Kidney (tissue), 14 donors: ENCODE measurements around the gene MTMR10. TPM values are rescaled to one million over a fixed set of nuclear protein-coding genes. Genes with fewer than 3 reads are reported as not detected.

Source experiments
- DNase-seq, 5 donors: peaks; one replicate each; pipeline ENCODE4 v3.0.0-alpha.2; 2013 to 2020
- FAIRE-seq: peaks from 2 replicates; lab custom pipeline; 2012; peaks lifted over from hg19 to GRCh38; lab: Jason Lieb, UNC
- H3K27ac ChIP-seq, 2 donors: one replicate each; pipeline ENCODE4 v1.7.0; 2013; ENCODE audit warnings: low read depth in 2 of 2, low read length in 2 of 2, inconsistent platforms in 1 of 2
- H3K27me3 ChIP-seq: one replicate; pipeline ENCODE4 v1.7.1; 2013; ENCODE audit warnings: low read length, inconsistent platforms; ENCODE audit not compliant: control insufficient read depth, insufficient read depth
- H3K36me3 ChIP-seq, 3 donors: one replicate each; pipeline versions ENCODE4 v1.7.0 to v1.7.1; 2013; ENCODE audit warnings: low read length in 3 of 3, control low read depth in 1 of 3, inconsistent platforms in 1 of 3; ENCODE audit not compliant: insufficient read depth in 3 of 3, control insufficient read depth in 2 of 3
- H3K4me1 ChIP-seq, 3 donors: one replicate each; pipeline versions ENCODE4 v1.7.0 to v1.7.1; 2013; ENCODE audit warnings: low read length in 3 of 3, inconsistent platforms in 1 of 3, low read depth in 1 of 3; ENCODE audit not compliant: control insufficient read depth in 2 of 3, insufficient read depth in 2 of 3
- H3K4me3 ChIP-seq, 3 donors: one replicate each; pipeline versions ENCODE4 v1.7.0 to v1.8.1; 2013; ENCODE audit warnings: low read length in 3 of 3, control low read depth in 1 of 3, inconsistent platforms in 1 of 3
- H3K9ac ChIP-seq, 3 donors: one replicate each; pipeline versions ENCODE4 v1.7.0 to v1.7.1; 2013; ENCODE audit warnings: low read length in 3 of 3, control low read depth in 1 of 3, inconsistent platforms in 1 of 3
- H3K9me3 ChIP-seq, 3 donors: one replicate each; pipeline versions ENCODE4 v1.7.0 to v1.7.1; 2013; ENCODE audit warnings: low read length in 3 of 3, control low read depth in 1 of 3, inconsistent platforms in 1 of 3; ENCODE audit not compliant: control insufficient read depth in 2 of 3, insufficient read depth in 1 of 3
- intact Hi-C: fragments of 100-400 bp; cut with DNase I; formaldehyde crosslinking; loops from one replicate; pipeline ENCODE4 v1.11.1; 2022
- polyA plus RNA-seq: library from polyadenylated mRNA; stranded (reverse); fragments of 350-450 nt; fragmentation: Illumina TruSeq; extraction: RNeasy Lipid Tissue Mini Kit (QIAGEN cat#74804); gene quantifications from one replicate; pipeline ENCODE4 v1.2.3, GENCODE V29; 2014; ENCODE audit warnings: low read depth, low replicate concordance; ENCODE audit not compliant: insufficient read depth
- total RNA-seq: library from RNA; stranded (reverse); fragmentation: NEBNext Ultra II Directional; extraction: Animal tissue kit (Norgen Biotek cat#: 25700); gene quantifications from one replicate; pipeline ENCODE4 v1.2.1, GENCODE V29; 2021
- TF ChIP-seq, protein P1 (sequence below): IDR thresholded peaks from 3 replicates; pipeline ENCODE4 v1.5.1; 2012; ENCODE audit warnings: mild to moderate bottlenecking, moderate library complexity, borderline replicate concordance; ENCODE audit not compliant: insufficient read depth; ENCODE audit errors: extremely low read depth
- donor health status: control.
- donor health status: control.
- donor health status: control.
- donor health status: control.
- donor health status: control.
- donor health status: DM: yes; HTN: yes; CAD: no.
- donor health status: Normal renal cell carcinoma (clear cell type).

Gene MTMR10
- total and polyA plus RNA-seq, 2 donors from 2014 or later: 26.2 to 70.4 TPM

DNA sequence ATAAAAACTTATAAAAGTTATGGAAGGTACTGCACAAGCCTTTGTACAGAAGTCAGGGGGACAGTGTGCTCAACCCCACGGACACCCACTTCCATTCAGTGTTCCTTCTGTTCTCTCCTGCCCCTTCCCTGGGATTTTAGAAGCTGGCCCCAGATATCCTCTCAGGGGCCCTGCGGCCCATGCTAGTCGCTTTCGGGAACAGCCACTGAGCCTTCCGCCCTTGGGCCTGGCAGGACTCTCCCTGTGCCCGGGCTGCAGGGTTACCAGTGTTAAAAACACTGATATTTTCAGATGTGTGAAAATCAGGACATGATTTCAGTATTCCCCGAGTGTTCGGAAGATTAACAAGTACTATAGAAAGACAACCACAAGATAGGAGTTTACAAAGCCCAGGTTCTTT lies 65.3 kb downstream of the MTMR10 start:
- intact Hi-C loops: no loop called here
- Histone ChIP-seq H3K9ac (no peak overlapping the region), H3K4me3 (no peak overlapping the region), H3K36me3 (peaks cover 10 to 54% (median 18%) of the 10 kb centered on the region in 3 donors), H3K27me3 (no peaks in the 10 kb centered on the region), H3K4me1 (peaks cover 7 to 25% (median 22%) of the 10 kb centered on the region in 3 donors), H3K27ac (no peak overlapping the region), H3K9me3 (no peaks in the 10 kb centered on the region)
- FAIRE-seq: no peak
- TF ChIP-seq, protein P1, sequence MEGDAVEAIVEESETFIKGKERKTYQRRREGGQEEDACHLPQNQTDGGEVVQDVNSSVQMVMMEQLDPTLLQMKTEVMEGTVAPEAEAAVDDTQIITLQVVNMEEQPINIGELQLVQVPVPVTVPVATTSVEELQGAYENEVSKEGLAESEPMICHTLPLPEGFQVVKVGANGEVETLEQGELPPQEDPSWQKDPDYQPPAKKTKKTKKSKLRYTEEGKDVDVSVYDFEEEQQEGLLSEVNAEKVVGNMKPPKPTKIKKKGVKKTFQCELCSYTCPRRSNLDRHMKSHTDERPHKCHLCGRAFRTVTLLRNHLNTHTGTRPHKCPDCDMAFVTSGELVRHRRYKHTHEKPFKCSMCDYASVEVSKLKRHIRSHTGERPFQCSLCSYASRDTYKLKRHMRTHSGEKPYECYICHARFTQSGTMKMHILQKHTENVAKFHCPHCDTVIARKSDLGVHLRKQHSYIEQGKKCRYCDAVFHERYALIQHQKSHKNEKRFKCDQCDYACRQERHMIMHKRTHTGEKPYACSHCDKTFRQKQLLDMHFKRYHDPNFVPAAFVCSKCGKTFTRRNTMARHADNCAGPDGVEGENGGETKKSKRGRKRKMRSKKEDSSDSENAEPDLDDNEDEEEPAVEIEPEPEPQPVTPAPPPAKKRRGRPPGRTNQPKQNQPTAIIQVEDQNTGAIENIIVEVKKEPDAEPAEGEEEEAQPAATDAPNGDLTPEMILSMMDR: no peak
- no peak for DNase-seq

DNA sequence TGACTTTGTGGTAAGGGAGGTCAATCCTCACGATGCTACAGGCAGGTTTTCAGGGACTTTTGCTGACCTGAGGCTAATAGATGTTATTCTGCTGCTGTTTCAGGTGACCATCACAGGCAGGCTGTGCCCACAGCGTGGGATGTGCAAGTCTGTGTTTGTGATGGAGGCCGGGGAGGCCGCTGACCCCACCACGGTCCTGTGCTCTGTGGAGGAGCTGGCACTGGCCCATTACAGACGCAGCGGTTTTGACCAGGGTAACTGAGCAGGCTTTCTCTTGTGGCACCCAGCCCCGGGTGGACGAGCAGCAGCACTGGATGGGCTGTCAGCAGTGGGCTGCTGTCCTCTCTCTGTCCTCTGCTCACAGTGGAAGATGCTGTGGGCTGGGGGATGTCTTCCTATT lies 65.7 kb downstream of the MTMR10 start:
- intact Hi-C loops: no loop called here
- H3K36me3 ChIP-seq: peaks cover 10 to 54% (median 22%) of the 10 kb centered on the region in 3 donors
- no peaks in the 10 kb centered on the region for H3K9me3 ChIP-seq
- TF ChIP-seq, protein P1: no peak
- no peak overlapping the region for H3K27ac ChIP-seq
- no peak overlapping the region for H3K4me3 ChIP-seq
- no peak for FAIRE-seq
- H3K4me1 ChIP-seq: peaks cover 7 to 28% (median 25%) of the 10 kb centered on the region in 3 donors
- H3K27me3 ChIP-seq: no peaks in the 10 kb centered on the region
- no peak overlapping the region for H3K9ac ChIP-seq
- no peak for DNase-seq

DNA sequence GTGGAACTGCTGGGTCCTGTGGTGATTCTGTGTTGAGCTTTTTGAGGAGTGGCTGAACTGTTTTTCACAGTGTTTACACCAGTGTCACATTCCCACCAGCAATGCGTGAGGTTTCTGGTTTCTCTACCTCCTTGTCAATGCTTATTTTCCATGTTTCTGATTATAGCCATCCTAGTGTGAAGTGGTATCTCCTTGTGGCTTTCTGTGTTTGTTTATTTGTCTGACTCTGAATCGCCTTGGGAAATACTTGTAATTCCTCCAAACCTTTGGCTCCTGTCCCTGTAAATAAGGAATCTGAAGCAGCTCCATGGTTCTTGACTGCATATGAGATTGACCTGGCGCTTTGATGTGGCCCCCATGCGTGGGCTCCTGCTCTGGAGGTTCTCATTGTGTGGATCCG lies 67.1 kb downstream of the MTMR10 start:
- FAIRE-seq: no peak
- H3K4me3 ChIP-seq: no peak overlapping the region

More for the DNA sequence above, 67.1 kb downstream of the MTMR10 start:
- no peaks in the 10 kb centered on the region for H3K9me3 ChIP-seq
- TF ChIP-seq, protein P1: no peak
- DNase-seq: no peak
- no peaks in the 10 kb centered on the region for H3K27me3 ChIP-seq
- intact Hi-C loops: no loop called here
- peaks cover 6 to 50% (median 18%) of the 10 kb centered on the region in 3 donors for H3K36me3 ChIP-seq
- peaks cover 7 to 28% (median 25%) of the 10 kb centered on the region in 3 donors for H3K4me1 ChIP-seq
- H3K27ac ChIP-seq: peak overlapping the region in 1 of 2 donors; percentile 7
- H3K9ac ChIP-seq: peak overlapping the region in 1 of 3 donors; percentile 47
